ENCODE results near the gene PI4KA. TPM values are rescaled to one million over a fixed set of nuclear protein-coding genes. Genes with fewer than 3 reads are reported as not detected.
"Not testable (repeated sequence)": the region's sequence is repeated elsewhere in the genome, so short reads cannot be mapped to it uniquely, and the experiment has no call there.

Gene PI4KA
- total and polyA plus RNA-seq, 2 of the 13 experiments (the other 11 are each of a cell fraction or from before 2014, with no cell fraction given): 27.4 to 56.4 TPM

GRCh38 chr22:20736891-20737290 lies 121.7 kb downstream of the PI4KA start:
- H3K27ac ChIP-seq (ENCODE audit: extremely low read length, insufficient read depth, low read length); H3K9me3 ChIP-seq (ENCODE audit: low read length); H3K9ac ChIP-seq (ENCODE audit: insufficient read depth, low read depth, low read length); H2AFZ ChIP-seq (ENCODE audit: low read length); ATAC-seq; H4K20me1 ChIP-seq (ENCODE audit: insufficient read depth, low read length); H3K4me1 ChIP-seq (ENCODE audit: insufficient read depth, low read length); BruUV-seq (replicated peaks); in situ Hi-C loops (cut with HindIII; ENCODE audit: extremely low pct_ligation_motif_present, low pct_unique_long_range_greater_than_20kb); POLR2A ChIA-PET; H3K4me3 ChIP-seq (replicated peaks in 1 of 3; ENCODE audit: insufficient read depth in 1 of 3, low read depth in 2 of 3, low read length in 3 of 3); CTCF ChIA-PET (ENCODE audit: low intra/inter-chr PET ratio, low total read pairs); H3K27me3 ChIP-seq (ENCODE audit: control insufficient read depth in 1 of 2, insufficient read depth in 2 of 2, low read length in 2 of 2); H3K79me2 ChIP-seq (ENCODE audit: insufficient read depth, low read length); intact Hi-C loops (cut with micrococcal nuclease; ENCODE audit: unreplicated experiment); H3K36me3 ChIP-seq (replicated peaks in 1 of 2; ENCODE audit: control insufficient read depth in 1 of 2, insufficient read depth in 2 of 2, low read length in 2 of 2); DNase-seq (ENCODE audit: low spot score); FAIRE-seq; H3K4me2 ChIP-seq (ENCODE audit: low read depth, low read length): not testable (repeated sequence)
- WGBS (ENCODE audit: low lambda C conversion rate): 100% methylated on average over 3 of the region's 3 CpGs

DNA sequence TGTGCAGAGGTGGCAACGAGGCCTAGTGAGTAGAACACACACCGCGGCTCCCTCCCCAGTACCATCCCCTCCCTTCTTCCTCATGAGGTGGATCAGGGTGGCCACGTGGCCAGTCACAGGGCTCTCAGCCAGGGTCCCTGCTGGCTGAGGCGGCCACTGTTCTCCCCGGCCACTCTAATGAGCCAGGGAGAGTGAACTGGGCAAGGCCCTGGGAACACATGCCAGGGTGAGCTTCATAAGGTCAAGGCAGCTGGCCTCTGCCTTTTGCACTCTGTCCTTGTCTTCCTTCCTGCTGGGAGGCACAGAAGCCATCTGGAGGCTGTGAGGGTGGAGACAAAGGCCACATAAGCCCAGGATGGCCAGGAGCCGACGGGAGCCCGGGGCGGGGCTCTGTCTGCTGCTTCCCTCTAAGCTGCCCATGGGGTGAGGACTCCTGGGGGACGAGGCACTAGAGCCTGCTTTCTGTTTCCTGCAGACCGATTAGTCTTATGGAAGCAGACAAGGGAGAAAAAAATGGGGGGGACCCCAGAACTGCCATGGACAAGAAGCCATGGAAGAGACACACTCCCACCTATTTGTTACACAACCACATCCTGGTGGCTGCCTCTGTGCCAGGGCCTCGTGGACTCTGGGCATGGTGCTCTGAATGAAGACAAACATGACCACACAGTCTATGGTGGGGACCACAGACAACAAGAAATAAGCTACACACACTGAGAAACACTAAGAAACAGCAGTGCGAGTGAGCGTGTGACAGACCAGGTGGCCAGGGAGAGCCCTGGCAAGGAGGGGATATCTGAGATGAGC lies 123.1 kb downstream of the PI4KA start:
- H3K9ac ChIP-seq (ENCODE audit: insufficient read depth, low read depth, low read length); POLR2A ChIA-PET; H3K79me2 ChIP-seq (ENCODE audit: insufficient read depth, low read length); H3K4me3 ChIP-seq (replicated peaks in 1 of 3; ENCODE audit: insufficient read depth in 1 of 3, low read depth in 2 of 3, low read length in 3 of 3); H3K9me3 ChIP-seq (ENCODE audit: low read length); H2AFZ ChIP-seq (ENCODE audit: low read length); H4K20me1 ChIP-seq (ENCODE audit: insufficient read depth, low read length); H3K27me3 ChIP-seq (ENCODE audit: control insufficient read depth in 1 of 2, insufficient read depth in 2 of 2, low read length in 2 of 2); CTCF ChIA-PET (ENCODE audit: low intra/inter-chr PET ratio, low total read pairs); in situ Hi-C loops (cut with HindIII; ENCODE audit: extremely low pct_ligation_motif_present, low pct_unique_long_range_greater_than_20kb); BruUV-seq (replicated peaks); H3K36me3 ChIP-seq (replicated peaks in 1 of 2; ENCODE audit: control insufficient read depth in 1 of 2, insufficient read depth in 2 of 2, low read length in 2 of 2); DNase-seq (ENCODE audit: low spot score); intact Hi-C loops (cut with micrococcal nuclease; ENCODE audit: unreplicated experiment); H3K27ac ChIP-seq (ENCODE audit: extremely low read length, insufficient read depth, low read length); H3K4me2 ChIP-seq (ENCODE audit: low read depth, low read length); FAIRE-seq; H3K4me1 ChIP-seq (ENCODE audit: insufficient read depth, low read length): not testable (repeated sequence)
- ATAC-seq: peak; percentile 56
- WGBS (ENCODE audit: low lambda C conversion rate): 80% methylated on average over 8 of the region's 15 CpGs

- BruUV-seq (replicated peaks); POLR2A ChIA-PET; FAIRE-seq; H3K4me3 ChIP-seq (replicated peaks in 1 of 3; ENCODE audit: insufficient read depth in 1 of 3, low read depth in 2 of 3, low read length in 3 of 3); H3K4me1 ChIP-seq (ENCODE audit: insufficient read depth, low read length); H3K9me3 ChIP-seq (ENCODE audit: low read length); intact Hi-C loops (cut with micrococcal nuclease; ENCODE audit: unreplicated experiment); H3K9ac ChIP-seq (ENCODE audit: insufficient read depth, low read depth, low read length); CTCF ChIA-PET (ENCODE audit: low intra/inter-chr PET ratio, low total read pairs); H3K4me2 ChIP-seq (ENCODE audit: low read depth, low read length); H3K79me2 ChIP-seq (ENCODE audit: insufficient read depth, low read length); in situ Hi-C loops (cut with HindIII; ENCODE audit: extremely low pct_ligation_motif_present, low pct_unique_long_range_greater_than_20kb); DNase-seq (ENCODE audit: low spot score); H2AFZ ChIP-seq (ENCODE audit: low read length); ATAC-seq; H3K27ac ChIP-seq (ENCODE audit: extremely low read length, insufficient read depth, low read length); H4K20me1 ChIP-seq (ENCODE audit: insufficient read depth, low read length); H3K27me3 ChIP-seq (ENCODE audit: control insufficient read depth in 1 of 2, insufficient read depth in 2 of 2, low read length in 2 of 2): not testable (repeated sequence)
- H3K36me3 ChIP-seq (replicated peaks in 1 of 2; ENCODE audit: control insufficient read depth in 1 of 2, insufficient read depth in 2 of 2, low read length in 2 of 2): peaks cover 6 to 21% of the 10 kb centered on the region in 2 experiments; a peak in 4 of 5 replicates
- 93% methylated on average over 4 of the region's 8 CpGs for WGBS (ENCODE audit: low lambda C conversion rate)
These were observed 126.2 kb downstream of the PI4KA start for GRCh38 chr22:20732431-20732830.

Data from HepG2 (cell line).